Glomerular visceral epithelial cell (primary cell): ENCODE measurements around the gene ID3.

ENCODE experiments used
- DNase-seq: peaks from one replicate; pipeline ENCODE4 v3.0.0-alpha.2; 2016; ENCODE audit errors: extremely low spot score

ID3 gene, protein sequence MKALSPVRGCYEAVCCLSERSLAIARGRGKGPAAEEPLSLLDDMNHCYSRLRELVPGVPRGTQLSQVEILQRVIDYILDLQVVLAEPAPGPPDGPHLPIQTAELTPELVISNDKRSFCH

GRCh38 chr1:23559136-23559984 is at the start of gene ID3:
TSS of gene ID3 (minus strand) at chr1:23559501. CDS start at chr1:23559426, 75 bp downstream.
- peak; percentile 98 for DNase-seq

DNA sequence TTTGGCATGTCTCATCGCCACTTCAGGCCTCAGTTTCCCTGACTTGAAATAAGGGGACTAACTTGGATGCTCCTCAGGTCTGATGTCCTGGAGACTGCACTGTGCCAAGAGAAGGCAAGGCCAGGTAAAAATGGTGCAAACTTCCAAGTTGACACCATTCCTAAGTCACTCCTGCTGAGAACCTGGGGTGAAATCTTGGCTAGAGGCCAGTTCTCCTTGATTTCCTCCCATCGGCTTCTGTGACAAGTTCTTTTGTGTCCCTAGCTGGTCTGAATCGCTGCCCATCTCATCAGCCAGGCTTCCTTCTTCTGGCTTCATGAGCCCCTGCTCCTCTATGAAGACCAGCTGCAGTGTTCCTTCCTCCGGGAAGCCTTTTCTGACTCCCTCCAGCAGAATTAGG is 48.6 kb upstream of the ID3 start:
- no peak for DNase-seq

DNA sequence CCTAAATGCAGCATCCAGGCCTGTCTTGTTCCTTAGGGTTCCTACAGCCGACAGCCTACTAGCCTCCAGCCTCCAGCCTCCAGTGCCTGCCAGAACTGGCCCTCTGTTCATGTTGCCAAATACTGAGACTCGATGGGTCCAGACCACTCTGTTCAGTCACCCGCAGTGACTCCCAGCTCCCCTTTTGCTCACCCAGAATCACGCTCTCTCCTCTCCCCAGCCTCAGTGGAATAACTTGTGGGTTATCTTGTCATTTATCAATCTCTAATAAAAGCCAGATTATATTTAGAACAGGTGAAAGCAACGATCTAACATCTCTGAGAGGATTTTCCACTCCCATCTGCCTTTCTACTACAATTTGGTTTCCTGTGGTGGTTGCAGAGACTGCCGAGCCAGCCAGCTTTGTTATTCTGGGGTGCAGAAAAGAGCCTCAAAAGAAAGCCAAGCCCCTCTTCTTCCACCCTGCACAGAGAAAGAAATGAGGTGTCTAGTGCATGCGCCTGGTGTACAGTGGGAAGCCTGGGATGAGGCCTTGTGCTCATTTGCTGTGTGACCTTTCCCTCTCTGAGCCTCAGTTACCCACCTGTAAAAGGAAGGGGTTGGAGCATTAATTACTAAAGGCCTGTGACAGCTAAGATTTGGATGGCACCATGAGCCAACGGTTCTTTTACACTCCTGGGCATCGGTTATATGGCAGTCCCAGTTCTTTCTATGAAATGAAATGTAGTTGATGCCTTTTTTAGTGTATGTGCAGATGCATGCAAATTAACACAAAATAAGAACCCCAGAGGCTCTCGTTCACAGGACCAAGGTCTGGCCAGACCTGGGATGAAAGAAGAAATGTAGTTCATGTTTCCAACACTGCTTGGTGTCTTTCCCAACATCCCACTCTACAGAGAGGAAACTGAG is 42.9 kb upstream of the ID3 start:
- DNase-seq = no peak

DNA sequence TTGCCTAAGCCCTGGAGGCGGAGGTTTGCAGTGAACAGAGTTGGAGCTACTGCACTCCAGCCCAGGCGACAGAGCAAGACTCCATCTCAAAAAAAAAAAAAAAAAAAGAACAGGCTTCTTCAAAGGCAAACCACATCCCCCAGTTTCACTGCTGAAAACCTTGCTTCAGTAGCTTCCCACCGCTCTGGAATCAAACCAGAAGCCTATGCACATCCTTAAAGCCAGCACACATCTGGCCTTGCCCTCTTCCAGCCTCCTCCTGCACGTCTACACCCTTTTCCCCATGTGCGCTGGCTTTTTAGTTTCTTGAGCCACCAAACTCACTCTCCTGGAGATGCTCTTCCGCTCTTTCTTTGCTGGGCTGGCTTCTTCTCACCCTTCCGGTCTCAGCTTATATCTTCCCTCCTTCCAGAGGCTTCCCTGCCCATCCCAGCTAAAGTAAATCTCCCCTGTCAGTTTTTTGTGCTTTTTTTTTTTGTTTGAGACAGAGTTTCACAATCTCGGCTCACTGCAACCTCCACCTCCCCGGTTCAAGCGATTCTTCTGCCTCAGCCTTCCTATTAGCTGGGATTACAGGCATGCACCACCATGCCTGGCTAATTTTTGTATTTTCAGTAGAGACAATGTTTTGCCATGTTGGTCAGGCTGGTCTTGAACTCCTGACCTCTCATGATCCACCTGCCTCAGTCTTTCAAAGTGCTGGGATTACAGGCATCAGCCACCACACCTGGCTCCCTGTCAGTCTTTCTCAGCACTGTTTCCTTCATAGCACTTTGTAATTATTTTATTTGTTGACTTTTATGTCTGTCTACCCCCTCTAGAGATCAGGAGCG is 42.0 kb upstream of the ID3 start:
- DNase-seq = no peak

DNA sequence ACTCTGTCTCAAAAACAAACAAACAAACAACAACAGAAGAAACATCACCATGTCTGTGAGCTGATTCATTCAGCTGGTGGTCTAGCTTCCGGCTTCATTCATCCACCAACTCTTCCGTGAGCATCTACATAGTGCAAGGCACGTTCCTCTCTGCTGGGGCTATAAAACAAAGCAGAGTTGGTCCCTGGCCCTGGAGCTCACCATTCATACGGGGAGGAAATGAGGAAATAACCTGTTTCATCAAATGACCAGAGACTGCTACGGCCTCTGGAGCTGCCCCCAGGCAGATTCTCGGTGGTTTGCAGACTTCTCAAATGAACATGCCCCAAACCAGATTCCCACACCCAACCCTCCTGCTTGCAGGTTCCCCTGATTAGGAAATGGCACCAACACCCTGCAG is 41.0 kb upstream of the ID3 start:
- DNase-seq = no peak

DNA sequence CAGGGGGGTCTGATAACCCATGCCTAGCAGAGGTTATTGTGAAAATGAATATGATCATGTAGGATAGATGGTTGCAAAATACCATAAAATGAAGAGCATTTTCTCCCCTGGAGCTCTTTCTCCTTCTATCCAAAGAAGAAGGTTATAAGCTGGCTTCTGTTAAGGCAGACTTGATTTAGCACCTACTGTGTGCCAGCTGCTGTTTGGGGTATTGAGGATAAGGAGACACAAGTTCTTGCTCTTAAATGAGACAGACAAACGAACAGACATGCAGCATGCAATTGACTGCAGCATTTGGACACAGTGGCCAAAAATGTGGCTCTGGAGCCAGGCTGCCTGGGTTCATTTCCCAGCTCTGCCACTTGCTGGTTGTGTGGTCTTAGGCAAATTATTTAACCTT is 39.8 kb upstream of the ID3 start:
- DNase-seq = no peak

DNA sequence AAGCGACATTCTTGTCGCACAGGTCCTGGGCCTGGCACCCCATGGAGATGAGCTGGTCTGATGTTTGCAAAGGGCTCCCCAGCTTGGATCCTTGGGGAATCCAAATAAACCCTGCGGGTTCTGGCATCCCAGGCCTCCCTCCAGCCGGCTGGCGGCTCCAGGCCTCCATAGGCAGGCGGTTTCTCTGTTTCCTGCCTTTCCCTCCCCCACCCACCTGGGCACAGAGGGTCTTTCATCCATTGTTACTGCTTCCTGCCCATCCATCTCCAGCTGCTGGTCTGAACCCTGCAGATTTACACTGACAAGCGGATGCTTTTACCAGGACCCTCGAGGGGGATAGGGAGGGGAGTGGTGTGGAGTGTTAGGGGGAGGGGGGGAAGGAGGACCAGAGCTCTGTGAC is 39.1 kb upstream of the ID3 start:
- DNase-seq = no peak

DNA sequence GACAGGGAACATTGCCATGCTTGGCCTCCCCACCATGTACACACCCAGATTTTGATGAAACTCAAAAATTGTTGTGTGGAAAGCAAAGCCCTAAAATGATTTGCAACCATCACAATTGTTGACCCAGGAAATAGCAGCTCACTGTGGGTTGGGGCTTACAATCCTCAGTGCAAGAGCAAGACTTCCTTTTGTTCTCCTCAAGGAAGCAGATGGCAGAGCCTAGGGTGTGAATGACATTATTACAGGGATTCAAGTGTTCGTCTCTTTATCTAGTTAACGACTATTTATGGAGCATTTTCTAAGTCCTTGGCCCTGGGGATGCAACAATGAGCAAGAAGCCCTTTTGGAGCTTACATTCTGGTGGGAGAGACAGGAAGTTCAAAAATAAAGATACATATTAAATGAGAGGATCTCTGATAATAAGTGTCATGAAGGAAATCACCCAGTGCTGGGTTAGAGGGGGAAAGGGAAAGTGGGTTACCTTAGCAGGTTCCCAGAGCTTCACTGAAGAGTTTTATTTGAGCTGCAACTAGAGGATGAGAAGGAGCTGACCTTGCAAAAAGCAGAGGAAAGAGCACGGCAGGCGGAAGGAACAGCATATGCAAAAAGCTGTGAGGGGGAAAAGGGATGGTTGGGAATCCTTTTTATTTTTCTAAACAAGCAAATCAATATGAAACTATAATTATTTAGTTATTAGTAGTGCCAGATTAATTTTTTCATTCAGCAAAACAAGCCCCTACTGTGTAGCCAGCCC is 38.5 kb upstream of the ID3 start:
- DNase-seq = no peak

- DNase-seq = no peak
Observed at GRCh38 chr1:23596382-23597358, 37.4 kb upstream of the ID3 start.

DNA sequence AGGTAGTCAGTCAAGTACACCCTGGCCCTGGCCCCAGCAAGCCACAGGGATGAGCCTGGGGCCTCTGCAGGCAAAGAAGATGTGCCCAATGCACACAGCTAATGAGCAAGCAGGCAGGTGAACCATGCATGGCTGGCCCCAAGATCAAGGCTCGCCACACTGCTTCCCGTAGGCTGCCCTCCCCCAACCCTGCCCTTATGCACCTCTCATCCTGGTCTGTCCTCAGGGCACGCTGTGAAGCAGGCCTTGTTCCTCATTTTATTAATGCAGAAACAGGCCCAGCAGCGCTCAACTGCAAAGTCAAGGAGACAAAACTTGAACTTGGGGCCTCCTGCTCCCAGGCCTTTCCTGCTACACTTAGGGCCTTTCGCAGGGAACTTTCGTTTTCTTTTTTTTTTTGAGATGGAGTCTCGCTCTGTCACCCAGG is 35.6 kb upstream of the ID3 start:
- no peak for DNase-seq

- DNase-seq = no peak
Observed at GRCh38 chr1:23594149-23594907, 35.0 kb upstream of the ID3 start.

DNA sequence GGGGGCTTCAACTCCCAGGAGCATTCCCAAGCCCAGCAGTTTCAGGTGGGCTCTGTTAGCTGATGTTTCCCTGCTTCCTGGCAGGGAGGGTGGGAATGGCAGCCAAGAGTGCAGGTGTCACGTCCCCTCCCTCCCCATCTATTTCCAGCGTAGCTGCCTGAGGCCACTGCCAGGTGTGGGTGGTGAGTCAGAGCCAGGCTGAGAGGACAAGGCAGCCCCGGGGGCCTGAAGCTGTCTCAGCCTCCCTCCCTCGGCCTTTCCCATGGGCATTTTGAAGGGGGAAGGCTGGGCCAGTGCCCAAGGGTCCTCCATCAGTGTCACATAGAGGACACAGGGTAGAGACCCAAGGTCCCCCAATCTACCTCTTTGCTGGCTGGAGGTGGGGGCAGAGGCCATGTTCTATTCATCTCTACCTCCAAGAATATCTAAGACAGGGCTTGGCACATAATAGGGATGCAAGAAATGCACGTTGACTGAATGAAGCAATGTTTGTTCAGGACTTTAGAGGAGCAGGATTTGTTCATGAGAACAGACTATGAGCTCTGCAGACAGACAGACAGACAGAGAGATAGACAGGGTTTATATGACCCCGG is 34.4 kb upstream of the ID3 start:
- peak; percentile 56 for DNase-seq

DNA sequence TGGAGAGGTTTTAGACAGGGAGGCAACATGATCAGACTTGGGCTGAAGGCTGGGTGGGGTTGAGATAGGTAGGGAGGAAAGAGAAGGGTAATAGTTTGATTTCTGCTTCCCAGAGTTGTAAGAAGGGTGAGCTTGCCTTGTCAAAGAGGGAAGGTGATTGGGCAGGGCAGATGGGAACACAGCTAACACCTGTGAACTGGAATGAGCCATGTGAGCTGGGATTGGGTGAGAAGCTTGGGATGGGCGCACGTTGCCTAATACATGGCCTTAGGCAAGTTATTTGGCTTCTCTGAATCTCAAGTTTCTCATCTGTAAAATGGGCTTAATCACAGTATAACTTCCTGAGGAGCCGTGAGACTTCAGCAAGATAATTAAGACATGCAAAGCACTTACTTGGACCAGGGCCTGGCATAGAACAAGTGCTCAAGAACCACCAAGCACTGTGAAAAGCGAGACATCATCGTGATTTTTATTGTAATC is 33.8 kb upstream of the ID3 start:
- DNase-seq = no peak

DNA sequence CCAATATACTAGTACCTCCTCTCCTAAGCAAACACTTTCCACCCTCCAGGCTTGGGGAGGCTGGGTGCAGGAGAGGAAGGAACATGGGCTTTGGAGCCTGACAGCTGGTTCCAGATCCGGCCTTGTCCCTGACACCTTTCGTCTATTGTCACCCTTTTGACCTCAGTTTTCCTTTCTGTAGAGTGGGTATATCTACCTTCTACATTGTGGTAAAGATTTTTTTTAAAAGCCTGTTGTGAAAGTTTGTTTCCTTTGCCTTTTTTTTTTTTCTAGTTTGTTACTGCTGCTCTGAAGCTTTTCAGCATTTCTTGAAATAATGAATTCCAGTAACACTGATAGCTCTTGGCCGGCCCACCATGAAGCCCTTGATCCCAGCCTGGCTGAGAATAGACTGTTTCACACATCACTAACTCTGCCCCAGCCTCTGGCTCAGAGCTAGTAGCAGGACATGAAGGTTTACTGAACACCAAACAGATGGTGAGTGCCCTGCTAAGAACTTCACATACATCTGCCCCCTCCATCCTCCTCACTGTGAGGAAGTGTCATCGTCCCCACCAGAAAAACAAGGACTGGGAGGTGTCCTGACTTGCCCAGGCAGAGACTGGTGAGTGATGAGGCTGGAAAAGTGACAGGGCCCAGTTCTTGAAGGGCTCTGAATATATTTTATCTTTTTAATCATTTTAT is 33.0 kb upstream of the ID3 start:
- peak; percentile 49 for DNase-seq

- no peak for DNase-seq
Observed at GRCh38 chr1:23591460-23592208, 32.3 kb upstream of the ID3 start.

- no peak for DNase-seq
Observed at GRCh38 chr1:23590058-23590783, 30.9 kb upstream of the ID3 start.
